Tibial artery (tissue), 4 donors: ENCODE measurements around the gene CDY1B.
"Not testable (repeated sequence)": the region's sequence is repeated elsewhere in the genome, so short reads cannot be mapped to it uniquely, and the experiment has no call there.

Experiments used
- DNase-seq, 2 donors: peaks; one replicate each; pipeline ENCODE4 v3.0.0-alpha.2; 2019
- H3K27ac ChIP-seq, 2 donors: fragments of 200-600 bp; sonication (generic) in 1 of 2; 1 replicate in 1 of 2; 2 replicates in 1 of 2; pipeline ENCODE4 v1.5.1; 2018 to 2019; ENCODE audit warnings: mild to moderate bottlenecking in 1 of 2
- H3K27me3 ChIP-seq, 2 donors: fragments of 200-600 bp; sonication (generic) in 1 of 2; one replicate each; pipeline versions ENCODE4 v1.5.1 to v1.6.0; 2016 to 2019
- H3K36me3 ChIP-seq, 3 donors: fragments of 200-600 bp; sonication (generic) in 2 of 3; one replicate each; pipeline ENCODE4 v1.5.1; 2016 to 2019; ENCODE audit warnings: mild to moderate bottlenecking in 2 of 3
- H3K4me1 ChIP-seq, 4 donors: fragments of 200-600 bp; sonication (generic) in 2 of 4; 1 replicate in 3 of 4; 2 replicates in 1 of 4; pipeline ENCODE4 v1.5.1; 2016 to 2019
- H3K4me3 ChIP-seq, 2 donors: fragments of 200-600 bp; sonication (generic) in 1 of 2; 1 replicate in 1 of 2; 2 replicates in 1 of 2; pipeline ENCODE4 v1.5.1; 2018 to 2019; ENCODE audit warnings: mild to moderate bottlenecking in 2 of 2
- H3K9me3 ChIP-seq, 3 donors: fragments of 200-600 bp; sonication (generic) in 1 of 3; one replicate each; pipeline ENCODE4 v1.5.1; 2016 to 2019
- intact Hi-C: fragments of 100-400 bp; cut with DNase I; formaldehyde crosslinking; loops from one replicate; pipeline ENCODE4 v1.15.0; 2023; ENCODE audit warnings: low total_unique reads

The CDY1B gene

GRCh38 chrY:24047919-24048318 is at the start of gene CDY1B:
TSS of gene CDY1B (minus strand) at chrY:24048019. CDS start at chrY:24047688, 331 bp downstream.
- DNase-seq, H3K4me3 ChIP-seq, H3K36me3 ChIP-seq, H3K4me1 ChIP-seq, H3K9me3 ChIP-seq, H3K27me3 ChIP-seq, H3K27ac ChIP-seq, intact Hi-C loops: not testable (repeated sequence)

- H3K4me1 ChIP-seq, H3K27ac ChIP-seq, H3K9me3 ChIP-seq, H3K36me3 ChIP-seq, intact Hi-C loops, H3K27me3 ChIP-seq, DNase-seq, H3K4me3 ChIP-seq: not testable (repeated sequence)
Measured at GRCh38 chrY:24049525-24049924, 1.7 kb upstream of the CDY1B start.

- H3K4me1 ChIP-seq, DNase-seq, H3K27ac ChIP-seq, H3K4me3 ChIP-seq, intact Hi-C loops, H3K9me3 ChIP-seq, H3K36me3 ChIP-seq, H3K27me3 ChIP-seq: not testable (repeated sequence)
Measured at GRCh38 chrY:24043209-24043608, 4.6 kb downstream of the CDY1B start.

GRCh38 chrY:24039008-24039718 is 8.7 kb downstream of the CDY1B start:
- H3K36me3 ChIP-seq, intact Hi-C loops, H3K4me3 ChIP-seq, H3K27ac ChIP-seq, H3K27me3 ChIP-seq, DNase-seq, H3K9me3 ChIP-seq, H3K4me1 ChIP-seq: not testable (repeated sequence)

- H3K36me3 ChIP-seq, DNase-seq, H3K4me3 ChIP-seq, H3K27me3 ChIP-seq, H3K4me1 ChIP-seq, H3K9me3 ChIP-seq, intact Hi-C loops, H3K27ac ChIP-seq: not testable (repeated sequence)
Measured at GRCh38 chrY:24026212-24027103, 21.4 kb downstream of the CDY1B start.
